Activated T-helper 17 cell treated with anti-CD3 and anti-CD28 coated beads, Interleukin-2, amount 50 U/mL, for 72 hours (primary cell): ENCODE measurements around the gene NEK8. TPM values are rescaled to one million over a fixed set of nuclear protein-coding genes. Genes with fewer than 3 reads are reported as not detected.

Experiments used
- ATAC-seq: fragments of 150-1000 bp; cut with Tn5 transposase; replicated peaks from 2 replicates; pipeline ENCODE4 v1.10.0; 2021; ENCODE audit warnings: mild to moderate bottlenecking, moderate library complexity
- H3K27ac Mint-ChIP-seq: one replicate; pipeline ENCODE4 v1.8.0; 2022; ENCODE audit warnings: mixed read lengths
- H3K27me3 Mint-ChIP-seq: one replicate; pipeline ENCODE4 v1.8.0; 2022; ENCODE audit warnings: mixed read lengths
- H3K36me3 Mint-ChIP-seq: one replicate; pipeline ENCODE4 v1.8.0; 2022; ENCODE audit warnings: low read depth, mild to moderate bottlenecking, mixed read lengths
- H3K4me1 Mint-ChIP-seq: one replicate; pipeline ENCODE4 v1.8.0; 2022; ENCODE audit warnings: mixed read lengths
- H3K4me3 Mint-ChIP-seq: one replicate; pipeline ENCODE4 v1.8.0; 2022; ENCODE audit warnings: mild to moderate bottlenecking, mixed read lengths
- H3K9me3 Mint-ChIP-seq: one replicate; pipeline ENCODE4 v1.8.0; 2022; ENCODE audit warnings: mixed read lengths
- total RNA-seq, 2 donors: library from RNA; stranded (reverse); gene quantifications; one replicate each; pipeline ENCODE4 v1.2.3, GENCODE V29; 2022

The NEK8 gene
- total RNA-seq, 2 donors from 2014 or later = 4.9 to 9.2 TPM

DNA sequence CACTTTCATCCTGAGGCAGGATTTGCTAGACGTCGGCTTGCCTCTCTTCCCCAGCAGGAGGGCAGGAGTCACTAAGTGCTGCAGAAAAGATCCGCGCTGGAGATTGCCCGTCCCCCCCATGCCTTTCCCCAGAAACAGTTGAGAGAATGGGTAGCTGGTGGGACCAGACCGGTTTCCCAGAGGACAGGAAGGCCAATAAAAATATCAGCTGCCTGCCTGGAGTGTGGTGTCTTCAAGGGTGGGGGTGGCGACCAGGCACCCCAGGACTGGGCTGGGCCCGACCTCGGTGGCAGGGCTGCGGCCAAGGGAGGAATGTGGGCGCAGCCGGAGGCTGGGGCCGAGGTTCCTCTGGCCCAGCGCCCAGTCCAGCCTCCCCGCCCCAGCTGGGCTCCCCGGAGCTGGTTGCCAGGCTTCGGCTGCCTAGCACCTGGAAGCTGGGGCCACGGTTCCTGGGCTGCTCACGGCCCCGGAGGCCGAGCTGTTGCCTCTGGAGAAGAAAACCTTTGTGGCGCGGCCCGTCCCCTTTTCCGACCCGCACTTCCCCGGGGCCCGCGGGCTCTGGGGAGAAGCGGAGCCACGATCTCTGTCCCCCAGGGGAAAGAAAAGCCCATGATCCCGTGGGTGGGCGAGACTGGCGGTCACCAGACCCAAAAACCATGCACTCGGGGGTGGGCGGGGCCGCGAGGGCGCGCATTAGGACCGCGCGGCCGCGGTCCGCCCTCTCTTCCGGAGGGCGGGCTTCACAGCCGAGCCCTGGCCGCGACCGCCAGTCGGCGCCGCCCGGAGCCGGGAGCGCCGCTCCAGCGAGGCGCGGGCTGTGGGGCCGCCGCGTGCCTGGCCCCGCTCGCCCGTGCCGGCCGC, 14.9 kb downstream of the NEK8 start, which contains the start of gene TRAF4:
TSS of gene TRAF4 (plus strand) at position 769 of the 861 bp plus-strand sequence. CDS start 102 bp downstream, outside the sequence.
- H3K9me3 Mint-ChIP-seq = no peaks in the 10 kb centered on the region
- no peaks in the 10 kb centered on the region for H3K27me3 Mint-ChIP-seq
- H3K4me3 Mint-ChIP-seq = peak within 1 kb of the TSS; percentile 82
- H3K4me1 Mint-ChIP-seq = peaks cover 7% of the 10 kb centered on the region
- H3K27ac Mint-ChIP-seq = peak within 1 kb of the TSS; percentile 87
- ATAC-seq = peak; percentile 92
- peaks cover 42% of the 10 kb centered on the region for H3K36me3 Mint-ChIP-seq

DNA sequence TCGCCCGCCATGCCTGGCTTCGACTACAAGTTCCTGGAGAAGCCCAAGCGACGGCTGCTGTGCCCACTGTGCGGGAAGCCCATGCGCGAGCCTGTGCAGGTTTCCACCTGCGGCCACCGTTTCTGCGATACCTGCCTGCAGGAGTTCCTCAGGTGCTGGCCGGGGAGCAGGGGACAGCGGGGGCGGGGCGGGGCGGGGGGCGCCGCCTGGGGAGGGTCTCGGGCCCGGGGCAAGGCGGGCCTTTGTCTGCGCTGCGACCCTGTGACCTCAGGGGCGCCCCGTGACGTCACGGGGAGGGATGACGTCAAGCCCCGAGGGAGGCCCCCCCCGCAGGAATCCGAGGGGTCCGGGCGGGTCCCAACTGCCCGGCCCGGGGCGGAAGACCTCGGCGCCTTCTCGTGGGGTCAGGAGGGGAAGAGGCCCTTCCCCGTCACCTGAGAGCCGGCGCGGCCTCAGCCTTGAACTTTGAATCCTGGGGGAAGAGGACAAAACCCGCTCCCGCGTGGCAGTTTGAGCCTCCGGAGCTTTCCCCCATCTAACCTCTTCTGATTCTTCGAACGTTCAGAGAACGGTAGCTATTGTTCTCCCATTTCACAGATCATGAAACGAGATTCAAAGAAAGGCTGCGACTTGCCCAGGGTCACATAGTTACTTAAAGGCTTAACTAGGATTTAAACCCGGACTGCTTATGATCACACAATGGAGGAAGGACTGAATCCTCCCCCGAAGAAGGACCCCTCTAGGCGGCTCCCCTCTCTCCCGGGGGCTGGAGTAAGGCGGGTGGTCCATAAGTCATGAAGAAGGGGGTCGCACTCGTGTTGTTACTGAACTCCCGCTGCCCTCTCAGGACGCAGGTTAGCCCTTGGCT, 15.8 kb downstream of the NEK8 start:
- Mint-ChIP-seq H3K36me3 (peaks cover 51% of the 10 kb centered on the region), H3K4me1 (peaks cover 8% of the 10 kb centered on the region)
- peak; percentile 44 for ATAC-seq

DNA sequence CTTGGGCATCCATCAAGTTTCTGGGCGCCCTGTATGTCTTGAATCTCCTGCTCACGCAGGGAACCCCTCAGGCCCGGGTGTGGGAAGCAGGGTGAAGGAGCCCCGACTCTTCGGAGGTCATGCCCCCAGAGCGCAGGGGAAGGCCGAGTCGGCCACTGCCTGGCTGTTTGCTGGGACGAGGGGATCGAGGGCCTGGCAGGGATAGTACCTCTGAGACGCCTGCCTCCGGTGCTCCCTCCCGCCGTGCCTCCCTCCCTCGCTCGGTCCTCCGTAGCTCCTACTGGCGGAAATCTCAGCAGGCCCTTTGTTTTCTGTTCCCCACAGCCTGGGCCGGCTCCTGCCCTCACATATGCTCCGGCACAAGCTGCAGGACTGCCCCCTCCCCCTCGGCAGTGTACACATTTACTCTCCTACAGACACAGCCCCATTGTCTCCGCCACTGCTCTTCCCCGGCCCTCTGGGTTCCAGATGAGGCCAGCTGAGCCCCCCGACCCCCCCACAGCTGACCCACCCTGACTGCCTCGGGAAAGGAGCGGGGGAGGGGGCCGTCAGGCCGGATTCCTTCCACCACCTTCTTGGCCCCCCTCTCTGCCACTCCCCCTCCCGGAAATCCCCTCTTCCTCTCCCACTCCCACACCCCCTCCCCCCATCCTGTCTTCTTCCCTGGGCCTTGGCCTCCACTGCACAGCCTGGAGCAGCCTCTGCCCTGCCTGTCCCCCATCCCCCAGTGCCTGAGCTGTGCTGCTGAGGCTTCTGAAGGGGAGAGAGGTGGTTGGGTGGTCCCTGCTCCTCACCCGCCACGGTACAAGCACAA, 16.6 kb downstream of the NEK8 start:
- Mint-ChIP-seq H3K4me1 (peaks cover 8% of the 10 kb centered on the region), H3K9me3 (no peaks in the 10 kb centered on the region), H3K36me3 (peaks cover 59% of the 10 kb centered on the region), H3K27ac (peak overlapping the region; percentile 87), H3K4me3 (peak overlapping the region; percentile 82), H3K27me3 (no peaks in the 10 kb centered on the region)
- ATAC-seq = peak; percentile 1

More for the DNA sequence above, 15.8 kb downstream of the NEK8 start:
- Mint-ChIP-seq H3K9me3 (no peaks in the 10 kb centered on the region), H3K27ac (peak overlapping the region; percentile 87), H3K4me3 (peak overlapping the region; percentile 82), H3K27me3 (no peaks in the 10 kb centered on the region)

DNA sequence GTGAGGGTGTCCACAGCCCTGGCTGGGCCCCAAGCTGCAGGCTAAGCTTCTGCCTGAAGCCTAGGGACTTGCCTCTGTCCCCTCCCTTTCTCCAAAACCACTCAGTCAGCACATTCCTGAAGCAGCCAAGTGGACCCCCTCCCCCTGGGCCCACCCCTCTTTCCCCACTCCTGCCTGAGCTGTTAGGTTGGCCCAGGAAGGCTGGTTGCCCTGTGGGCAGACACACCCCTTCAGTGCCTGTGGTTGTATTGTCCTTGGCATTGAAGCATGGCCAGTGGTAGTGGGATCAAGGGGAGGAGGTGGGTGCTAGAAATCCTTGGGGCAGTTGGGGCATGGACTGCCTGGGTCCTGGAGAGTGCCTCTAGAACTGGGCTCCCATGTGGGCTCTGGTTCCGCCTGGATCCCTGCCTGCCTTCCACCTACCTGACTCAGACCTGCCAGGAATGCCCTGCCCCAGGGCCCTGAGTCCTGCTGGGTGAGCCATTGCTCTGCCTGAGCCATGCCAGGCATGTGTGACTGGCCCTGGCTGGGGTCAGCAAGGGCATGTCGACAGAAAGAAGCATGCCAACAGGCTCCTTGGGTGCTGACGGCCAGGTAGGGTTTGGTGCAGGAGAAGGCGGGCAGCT, 17.3 kb downstream of the NEK8 start:
- H3K36me3 Mint-ChIP-seq = peaks cover 66% of the 10 kb centered on the region

GRCh38 chr17:28746611-28747050, 18.0 kb downstream of the NEK8 start:
- H3K4me1 Mint-ChIP-seq = peaks cover 8% of the 10 kb centered on the region
- no peaks in the 10 kb centered on the region for H3K27me3 Mint-ChIP-seq
- H3K27ac Mint-ChIP-seq = peak overlapping the region; percentile 87
- ATAC-seq = no peak
- H3K4me3 Mint-ChIP-seq = peak overlapping the region; percentile 82
- peaks cover 74% of the 10 kb centered on the region for H3K36me3 Mint-ChIP-seq
- H3K9me3 Mint-ChIP-seq = no peaks in the 10 kb centered on the region

More for the DNA sequence above, 17.3 kb downstream of the NEK8 start:
- Mint-ChIP-seq H3K9me3 (no peaks in the 10 kb centered on the region), H3K27ac (peak overlapping the region; percentile 87), H3K27me3 (no peaks in the 10 kb centered on the region), H3K4me1 (peaks cover 8% of the 10 kb centered on the region), H3K4me3 (peak overlapping the region; percentile 82)
- ATAC-seq = no peak

- peak overlapping the region; percentile 82 for H3K4me3 Mint-ChIP-seq
- no peaks in the 10 kb centered on the region for H3K9me3 Mint-ChIP-seq
- peaks cover 79% of the 10 kb centered on the region for H3K36me3 Mint-ChIP-seq
- H3K4me1 Mint-ChIP-seq = peaks cover 8% of the 10 kb centered on the region
- peak overlapping the region; percentile 87 for H3K27ac Mint-ChIP-seq
- H3K27me3 Mint-ChIP-seq = no peaks in the 10 kb centered on the region
- ATAC-seq = no peak
These were observed 18.6 kb downstream of the NEK8 start for GRCh38 chr17:28747051-28747691.

DNA sequence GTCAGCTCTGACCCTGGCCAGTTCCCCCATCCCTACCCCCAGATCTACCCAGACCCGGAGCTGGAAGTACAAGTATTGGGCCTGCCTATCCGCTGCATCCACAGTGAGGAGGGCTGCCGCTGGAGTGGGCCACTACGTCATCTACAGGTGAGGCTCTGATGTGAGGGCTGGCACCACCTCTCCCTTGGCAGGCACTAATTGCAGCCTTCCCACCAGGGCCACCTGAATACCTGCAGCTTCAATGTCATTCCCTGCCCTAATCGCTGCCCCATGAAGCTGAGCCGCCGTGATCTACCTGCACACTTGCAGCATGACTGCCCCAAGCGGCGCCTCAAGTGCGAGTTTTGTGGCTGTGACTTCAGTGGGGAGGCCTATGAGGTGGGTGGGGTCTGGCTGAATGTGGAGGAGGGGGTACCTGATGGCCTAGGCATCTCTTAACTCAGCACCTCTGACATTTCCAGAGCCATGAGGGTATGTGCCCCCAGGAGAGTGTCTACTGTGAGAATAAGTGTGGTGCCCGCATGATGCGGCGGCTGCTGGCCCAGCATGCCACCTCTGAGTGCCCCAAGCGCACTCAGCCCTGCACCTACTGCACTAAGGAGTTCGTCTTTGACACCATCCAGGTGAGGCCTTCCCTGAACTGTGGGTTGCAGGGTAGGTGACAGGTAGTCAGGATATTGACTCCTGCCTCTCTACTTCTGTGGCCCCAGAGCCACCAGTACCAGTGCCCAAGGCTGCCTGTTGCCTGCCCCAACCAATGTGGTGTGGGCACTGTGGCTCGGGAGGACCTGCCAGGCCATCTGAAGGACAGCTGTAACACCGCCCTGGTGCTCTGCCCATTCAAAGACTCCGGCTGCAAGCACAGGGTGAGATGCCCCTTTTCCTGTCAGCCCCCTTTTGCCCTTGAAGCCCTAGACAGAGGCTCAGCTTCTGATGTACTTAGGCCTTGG, 19.5 kb downstream of the NEK8 start:
- H3K36me3 Mint-ChIP-seq = peaks cover 87% of the 10 kb centered on the region
- H3K4me3 Mint-ChIP-seq = peak overlapping the region; percentile 82
- H3K27ac Mint-ChIP-seq = peak overlapping the region; percentile 66
- ATAC-seq = no peak
- peaks cover 8% of the 10 kb centered on the region for H3K4me1 Mint-ChIP-seq
- no peaks in the 10 kb centered on the region for H3K9me3 Mint-ChIP-seq
- no peaks in the 10 kb centered on the region for H3K27me3 Mint-ChIP-seq

DNA sequence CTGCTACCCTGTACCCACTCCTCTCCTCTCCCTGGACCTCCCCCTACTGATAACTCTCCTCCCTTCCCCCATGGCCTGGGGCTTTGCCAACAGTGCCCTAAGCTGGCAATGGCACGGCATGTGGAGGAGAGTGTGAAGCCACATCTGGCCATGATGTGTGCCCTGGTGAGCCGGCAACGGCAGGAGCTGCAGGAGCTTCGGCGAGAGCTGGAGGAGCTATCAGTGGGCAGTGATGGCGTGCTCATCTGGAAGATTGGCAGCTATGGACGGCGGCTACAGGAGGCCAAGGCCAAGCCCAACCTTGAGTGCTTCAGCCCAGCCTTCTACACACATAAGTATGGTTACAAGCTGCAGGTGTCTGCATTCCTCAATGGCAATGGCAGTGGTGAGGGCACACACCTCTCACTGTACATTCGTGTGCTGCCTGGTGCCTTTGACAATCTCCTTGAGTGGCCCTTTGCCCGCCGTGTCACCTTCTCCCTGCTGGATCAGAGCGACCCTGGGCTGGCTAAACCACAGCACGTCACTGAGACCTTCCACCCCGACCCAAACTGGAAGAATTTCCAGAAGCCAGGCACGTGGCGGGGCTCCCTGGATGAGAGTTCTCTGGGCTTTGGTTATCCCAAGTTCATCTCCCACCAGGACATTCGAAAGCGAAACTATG, 20.4 kb downstream of the NEK8 start:
- peaks cover 8% of the 10 kb centered on the region for H3K4me1 Mint-ChIP-seq
- H3K9me3 Mint-ChIP-seq = no peaks in the 10 kb centered on the region
- H3K36me3 Mint-ChIP-seq = peaks cover 87% of the 10 kb centered on the region
- no peaks in the 10 kb centered on the region for H3K27me3 Mint-ChIP-seq
- no peak for ATAC-seq
- H3K4me3 Mint-ChIP-seq = peak overlapping the region; percentile 82
- H3K27ac Mint-ChIP-seq = peak overlapping the region; percentile 66

GRCh38 chr17:28749516-28750177, 21.1 kb downstream of the NEK8 start:
- peaks cover 83% of the 10 kb centered on the region for H3K36me3 Mint-ChIP-seq

DNA sequence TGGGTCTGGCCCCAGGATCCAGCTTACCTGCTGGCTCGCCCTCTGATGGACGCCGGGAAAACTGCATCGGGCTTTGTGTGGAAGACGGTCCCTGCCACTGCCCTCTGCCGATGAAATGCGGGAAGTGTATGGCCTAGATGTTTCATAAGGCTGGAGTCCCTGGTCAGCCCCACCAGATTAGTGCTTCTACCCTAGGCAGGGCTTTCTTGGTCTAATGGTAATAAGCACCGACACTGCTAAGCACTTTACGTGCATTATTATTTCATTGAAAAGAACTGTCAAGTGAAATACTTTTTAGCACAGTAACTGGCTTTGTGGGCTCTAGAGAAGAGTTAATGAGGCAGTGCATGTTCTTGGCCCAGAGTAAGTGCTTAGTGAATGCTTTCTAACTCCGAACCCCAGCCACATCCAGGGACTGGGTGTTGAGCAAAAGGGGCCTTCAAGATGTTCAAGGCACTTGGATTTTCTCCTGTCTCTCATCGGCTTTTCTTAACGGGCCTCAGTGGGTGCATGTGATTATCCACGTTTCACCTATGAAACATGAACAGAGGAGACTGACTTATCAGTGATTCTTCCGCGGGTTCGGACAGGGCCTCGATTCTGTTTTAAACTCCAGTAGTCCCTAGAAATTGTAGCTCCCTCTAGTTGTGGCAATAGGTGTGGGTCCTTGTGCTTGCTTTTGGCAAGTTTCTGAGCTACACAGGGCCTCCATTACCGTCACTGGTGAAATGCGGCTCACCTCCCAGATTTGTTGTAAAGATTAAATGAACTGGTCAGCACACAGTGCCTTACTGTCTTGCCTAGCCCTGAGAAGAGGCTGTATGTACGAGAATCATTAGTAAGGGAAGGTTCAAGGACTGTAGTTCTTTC, 21.8 kb downstream of the NEK8 start:
- Mint-ChIP-seq H3K9me3 (no peaks in the 10 kb centered on the region), H3K27me3 (no peaks in the 10 kb centered on the region), H3K4me3 (peak overlapping the region; percentile 82), H3K36me3 (peaks cover 75% of the 10 kb centered on the region), H3K27ac (no peak overlapping the region), H3K4me1 (peaks cover 8% of the 10 kb centered on the region)
- ATAC-seq = peak; percentile 86

More at GRCh38 chr17:28749516-28750177, 21.1 kb downstream of the NEK8 start:
- no peak overlapping the region for H3K27ac Mint-ChIP-seq
- peaks cover 8% of the 10 kb centered on the region for H3K4me1 Mint-ChIP-seq
- peak overlapping the region; percentile 82 for H3K4me3 Mint-ChIP-seq
- H3K27me3 Mint-ChIP-seq = no peaks in the 10 kb centered on the region
- H3K9me3 Mint-ChIP-seq = no peaks in the 10 kb centered on the region
- peak; percentile 3 for ATAC-seq
